ENCODE measurements around the gene FLRT1.
"Not testable (repeated sequence)": the region's sequence is repeated elsewhere in the genome, so short reads cannot be mapped to it uniquely, and the experiment has no call there.

FLRT1 gene

GRCh38 chr11:64045700-64046099, 10.0 kb downstream of the FLRT1 start:
- no peak for DNase-seq (ENCODE audit: low spot score)

GRCh38 chr11:64047373-64047772, 11.6 kb downstream of the FLRT1 start:
- not testable (repeated sequence) for DNase-seq (ENCODE audit: low spot score)

- DNase-seq (ENCODE audit: low spot score) = no peak
Measured at GRCh38 chr11:64048042-64048854, 12.5 kb downstream of the FLRT1 start.

- DNase-seq (ENCODE audit: low spot score) = no peak
Measured at GRCh38 chr11:64049509-64049908, 13.8 kb downstream of the FLRT1 start.

- DNase-seq (ENCODE audit: low spot score) = no peak
Measured at GRCh38 chr11:64051297-64051696, 15.6 kb downstream of the FLRT1 start.

- no peak for DNase-seq (ENCODE audit: low spot score)
Measured at GRCh38 chr11:64052436-64052835, 16.7 kb downstream of the FLRT1 start.

- DNase-seq (ENCODE audit: low spot score) = no peak
Measured at GRCh38 chr11:64052938-64053622, 17.3 kb downstream of the FLRT1 start.

GRCh38 chr11:64053699-64054098, 18.0 kb downstream of the FLRT1 start:
- no peak for DNase-seq (ENCODE audit: low spot score)

GRCh38 chr11:64055077-64055476, 19.3 kb downstream of the FLRT1 start:
- DNase-seq (ENCODE audit: low spot score) = no peak

- no peak for DNase-seq (ENCODE audit: low spot score)
Measured at GRCh38 chr11:64056213-64056785, 20.6 kb downstream of the FLRT1 start.

- DNase-seq (ENCODE audit: low spot score) = no peak
Measured at GRCh38 chr11:64056861-64057260, 21.1 kb downstream of the FLRT1 start.

GRCh38 chr11:64057890-64058289, 22.2 kb downstream of the FLRT1 start:
- DNase-seq (ENCODE audit: low spot score) = no peak

- DNase-seq (ENCODE audit: low spot score) = no peak
Measured at GRCh38 chr11:64058494-64058893, 22.8 kb downstream of the FLRT1 start.

- DNase-seq (ENCODE audit: low spot score) = no peak
Measured at GRCh38 chr11:64059339-64060140, 23.8 kb downstream of the FLRT1 start.

GRCh38 chr11:64060263-64060860, 24.6 kb downstream of the FLRT1 start:
- DNase-seq (ENCODE audit: low spot score) = no peak

GRCh38 chr11:64060861-64061444, 25.2 kb downstream of the FLRT1 start:
- no peak for DNase-seq (ENCODE audit: low spot score)

GRCh38 chr11:64062185-64063039, 26.7 kb downstream of the FLRT1 start:
- no peak for DNase-seq (ENCODE audit: low spot score)

- no peak for DNase-seq (ENCODE audit: low spot score)
Measured at GRCh38 chr11:64063777-64064176, 28.0 kb downstream of the FLRT1 start.

- DNase-seq (ENCODE audit: low spot score) = no peak
Measured at GRCh38 chr11:64064374-64065140, 28.8 kb downstream of the FLRT1 start.

- no peak for DNase-seq (ENCODE audit: low spot score)
Measured at GRCh38 chr11:64065141-64065465, 29.4 kb downstream of the FLRT1 start.

Measured in HuH-7.5 (cell line).